Measurements from ENCODE around the gene GALNT13.

The GALNT13 gene

DNA sequence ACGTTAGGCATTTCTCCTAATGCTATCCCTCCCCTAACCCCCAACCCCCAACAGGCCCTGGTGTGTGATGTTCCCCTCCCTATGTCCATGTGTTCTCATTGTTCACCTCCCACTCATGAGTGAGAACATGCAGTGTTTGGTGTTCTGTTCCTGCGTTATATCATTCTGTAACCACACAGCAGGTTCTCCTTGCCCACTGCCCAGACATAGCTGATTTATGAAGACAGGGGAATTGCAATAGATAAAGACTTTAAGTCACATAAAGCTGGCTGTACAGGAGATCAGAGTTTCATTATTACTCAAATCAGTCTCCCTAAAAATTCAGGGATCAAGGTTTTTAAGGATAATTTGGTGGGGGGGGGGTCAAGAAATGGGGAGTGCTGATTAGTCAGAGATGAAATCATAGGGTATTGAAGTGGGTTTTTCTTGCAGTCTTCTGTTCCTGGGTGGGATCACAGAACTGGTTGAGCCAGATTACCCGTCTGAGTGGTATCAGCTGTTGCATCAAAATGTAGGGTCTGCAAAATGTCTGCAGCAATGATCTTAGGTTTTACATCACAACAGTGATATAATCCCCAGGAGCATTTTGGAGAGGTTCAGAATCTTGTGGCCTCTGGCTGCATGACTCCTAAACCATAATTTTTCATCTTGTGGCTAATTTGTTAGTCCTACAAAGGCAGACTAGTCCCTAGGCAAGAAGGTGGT lies 434.7 kb downstream of the GALNT13 start:
- DNase-seq (ENCODE audit: low read depth in 2 of 2), result no peak

DNA sequence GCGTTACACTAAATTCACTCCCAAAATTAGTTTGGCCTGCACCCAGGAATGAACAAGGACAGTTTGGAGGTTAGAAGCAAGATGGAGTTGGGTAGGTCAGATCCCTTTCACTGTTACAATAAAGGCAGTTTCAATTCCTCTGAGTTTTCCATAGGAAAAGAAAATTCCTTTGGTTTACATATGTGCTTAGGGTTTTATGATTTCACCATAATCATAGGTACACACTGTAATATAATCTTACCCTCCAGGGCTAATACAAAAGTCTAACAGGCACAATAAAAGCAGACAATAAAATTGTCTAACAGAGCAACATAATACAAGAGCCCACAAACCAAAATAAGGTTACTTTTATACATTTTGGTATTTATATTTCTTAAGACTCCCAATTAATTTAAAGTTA lies 435.3 kb downstream of the GALNT13 start:
- no peak for DNase-seq (ENCODE audit: low read depth in 2 of 2)

DNA sequence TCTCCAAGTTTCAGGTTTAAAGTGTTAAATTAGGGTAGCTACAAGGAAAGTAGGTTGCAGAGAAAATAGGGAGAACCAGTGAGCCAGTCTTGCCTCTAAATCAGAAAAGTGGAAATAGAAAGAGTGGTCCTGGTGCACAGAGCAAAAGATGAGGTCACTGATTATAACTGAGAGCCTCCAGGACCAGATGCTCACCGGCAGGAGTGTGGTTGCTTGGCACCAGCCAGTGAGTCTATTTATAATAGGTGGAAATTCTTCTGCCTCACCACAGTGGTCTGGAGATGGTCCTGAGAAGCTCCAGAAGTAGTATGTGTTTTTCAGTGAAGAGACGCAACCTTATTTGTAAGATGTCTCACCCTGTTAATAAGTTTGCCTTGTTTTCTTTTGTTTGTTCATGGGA lies 452.9 kb downstream of the GALNT13 start:
- no peak for DNase-seq (ENCODE audit: low read depth in 2 of 2)

DNA sequence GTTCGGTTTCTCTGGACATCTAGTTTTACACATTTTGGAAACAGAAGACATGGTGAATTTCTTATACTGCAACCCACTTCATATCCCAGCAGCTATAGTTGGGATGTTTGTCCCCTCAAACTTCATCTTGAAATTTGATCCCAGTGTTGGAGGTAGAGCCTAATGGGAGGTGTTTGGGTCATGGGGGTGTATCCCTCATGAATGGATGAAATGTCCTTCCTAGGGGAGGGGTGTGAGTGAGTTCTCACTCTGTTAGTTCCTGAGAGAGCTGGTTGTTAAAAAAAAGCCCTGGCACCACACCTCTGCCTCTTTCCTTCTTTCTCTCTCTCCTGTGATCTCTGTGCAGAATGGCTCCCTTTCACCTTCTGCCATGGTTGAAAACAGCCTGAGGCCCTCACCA lies 457.8 kb downstream of the GALNT13 start:
- no peak for DNase-seq (ENCODE audit: low read depth in 2 of 2)

DNA sequence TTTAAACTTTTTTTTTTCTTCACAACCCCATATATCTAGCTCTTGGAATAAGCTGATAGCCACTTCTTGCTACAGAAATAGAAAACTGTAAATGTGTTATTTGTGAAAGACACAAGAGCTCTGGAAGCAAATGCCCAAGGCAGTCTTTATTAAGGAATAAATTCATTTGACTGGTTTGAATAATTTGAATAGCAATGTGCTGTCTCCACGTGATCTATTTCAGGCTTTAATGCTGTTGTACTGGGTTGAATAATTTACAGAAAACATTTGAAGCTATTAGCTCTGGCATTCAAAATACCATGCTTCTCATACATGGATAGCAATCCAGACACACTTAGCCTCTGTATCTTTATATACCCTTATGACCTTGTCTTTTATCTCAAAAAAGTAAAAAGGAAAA lies 460.1 kb downstream of the GALNT13 start:
- no peak for DNase-seq (ENCODE audit: low read depth in 2 of 2)

DNA sequence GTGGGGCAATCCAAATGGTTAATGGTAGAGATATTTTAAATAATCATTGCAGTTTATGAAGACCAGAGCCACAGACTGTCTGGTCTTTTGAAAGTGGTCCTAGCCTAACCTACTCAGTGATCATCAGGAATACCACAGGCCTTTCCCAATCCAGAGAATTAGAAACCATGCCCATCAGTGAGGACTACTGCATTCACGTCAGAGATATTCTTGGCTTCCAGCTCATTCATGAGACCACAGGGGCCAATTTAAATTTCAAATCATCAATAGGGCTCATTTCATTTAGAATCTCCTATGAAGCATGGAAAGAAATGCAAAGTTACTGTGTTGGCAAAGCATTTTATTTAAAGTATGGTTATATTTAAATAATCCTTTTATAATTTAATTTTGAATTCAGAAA lies 464.5 kb downstream of the GALNT13 start:
- DNase-seq (ENCODE audit: low read depth in 2 of 2), result no peak

DNA sequence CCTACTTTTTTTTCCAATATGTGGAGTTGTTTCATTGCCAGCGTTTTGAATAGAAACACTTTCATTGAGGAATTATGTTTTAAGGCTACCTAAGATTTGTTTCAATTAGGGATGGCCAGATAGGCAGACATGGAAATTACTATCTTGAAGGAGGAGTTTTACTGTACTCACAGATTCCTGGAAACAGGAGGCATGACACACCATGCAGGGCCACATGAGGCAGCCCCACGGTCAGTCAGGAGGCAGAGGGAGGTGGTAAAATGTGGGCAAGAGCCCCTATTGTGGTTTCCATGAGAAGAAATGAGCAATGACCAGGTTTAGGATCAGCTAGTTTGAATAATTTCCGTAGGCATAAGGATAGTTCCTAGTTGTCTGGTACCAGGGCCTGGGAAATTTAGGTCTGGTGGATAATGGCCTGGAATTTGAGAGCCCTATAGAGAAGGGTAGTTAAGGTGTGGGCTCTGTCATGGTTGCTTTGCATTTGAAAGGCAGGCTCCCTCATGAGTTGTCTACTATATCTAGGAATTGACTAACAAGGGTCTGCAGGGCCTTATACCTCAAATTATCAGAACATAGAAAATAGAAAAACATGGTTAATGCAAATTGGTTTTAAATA lies 466.7 kb downstream of the GALNT13 start:
- DNase-seq (ENCODE audit: low read depth in 2 of 2), result no peak

DNA sequence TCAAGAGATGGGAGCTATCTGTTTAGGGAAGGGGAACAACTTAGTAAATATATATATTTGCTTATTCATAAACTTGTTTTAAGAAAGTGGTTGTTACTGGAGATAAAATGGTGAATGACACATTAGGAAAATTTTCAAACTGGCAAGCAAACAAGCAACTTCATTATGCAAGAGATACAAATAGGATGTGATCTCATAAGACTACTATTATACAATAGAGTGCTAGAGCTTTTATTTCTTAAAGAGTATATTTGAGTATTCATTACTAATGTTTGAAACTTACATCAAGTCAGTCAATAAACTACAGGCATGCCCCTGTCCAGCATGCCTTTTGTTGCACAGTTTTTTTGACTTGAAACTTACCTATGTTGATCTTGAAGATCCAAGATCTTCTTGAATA lies 471.6 kb downstream of the GALNT13 start:
- no peak for DNase-seq (ENCODE audit: low read depth in 2 of 2)

DNA sequence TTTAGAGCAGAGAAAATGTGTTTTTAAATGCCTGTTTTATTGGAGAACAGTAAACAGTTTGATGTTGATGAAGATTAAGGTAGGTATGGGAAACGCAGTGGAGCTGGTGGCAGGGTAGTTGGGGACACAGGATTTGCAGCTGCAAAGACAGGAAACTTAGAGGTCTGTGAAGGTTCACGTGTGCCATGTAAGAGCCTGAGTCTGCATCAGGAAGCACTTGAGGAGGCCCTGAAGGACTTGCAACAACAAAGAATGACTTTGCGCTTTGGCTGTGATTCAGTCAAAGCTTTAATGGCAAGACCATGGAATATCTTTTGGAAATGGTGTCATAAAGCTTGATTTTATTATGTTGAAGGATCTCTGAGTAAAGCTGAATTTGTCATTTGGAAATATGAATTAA lies 479.2 kb downstream of the GALNT13 start:
- no peak for DNase-seq (ENCODE audit: low read depth in 2 of 2)

DNA sequence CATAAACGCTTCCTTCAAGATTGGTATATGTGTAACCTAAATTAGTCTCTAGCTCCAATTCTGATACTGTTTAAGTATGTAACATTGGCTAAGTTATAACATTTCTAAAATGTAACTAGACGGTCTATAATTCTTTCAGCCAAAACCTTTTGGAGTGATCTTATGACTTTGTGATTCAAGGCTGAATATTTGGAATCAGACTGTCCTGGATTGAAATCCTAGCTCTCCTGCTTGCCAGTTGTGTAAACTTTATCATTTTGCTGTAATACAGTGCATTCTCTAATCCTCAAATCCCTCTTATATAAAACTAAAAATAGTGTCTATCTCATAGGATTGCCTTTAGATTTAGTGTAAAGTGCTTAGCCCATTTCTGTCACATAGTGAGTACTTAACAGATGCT lies 489.6 kb downstream of the GALNT13 start:
- no peak for DNase-seq (ENCODE audit: low read depth in 2 of 2)

DNA sequence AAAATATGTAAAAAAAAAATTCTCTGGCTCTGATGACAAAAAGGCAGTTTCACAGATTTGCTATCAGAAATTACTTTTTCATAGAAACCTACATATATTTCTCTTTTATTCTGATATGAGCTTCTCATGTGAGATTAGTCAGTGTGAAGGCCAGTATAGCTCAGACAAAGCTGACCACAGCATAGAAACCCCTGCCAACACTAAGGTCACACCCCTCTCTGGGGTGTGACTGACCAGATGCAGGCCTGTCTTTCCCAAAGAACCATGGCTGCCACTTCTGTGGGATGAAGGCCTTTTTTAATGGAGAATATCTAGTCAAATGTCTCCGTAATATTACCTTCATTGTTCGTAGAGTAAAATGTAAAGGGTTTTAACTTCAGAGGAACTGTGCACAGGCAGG lies 496.4 kb downstream of the GALNT13 start:
- no peak for DNase-seq (ENCODE audit: low read depth in 2 of 2)

DNA sequence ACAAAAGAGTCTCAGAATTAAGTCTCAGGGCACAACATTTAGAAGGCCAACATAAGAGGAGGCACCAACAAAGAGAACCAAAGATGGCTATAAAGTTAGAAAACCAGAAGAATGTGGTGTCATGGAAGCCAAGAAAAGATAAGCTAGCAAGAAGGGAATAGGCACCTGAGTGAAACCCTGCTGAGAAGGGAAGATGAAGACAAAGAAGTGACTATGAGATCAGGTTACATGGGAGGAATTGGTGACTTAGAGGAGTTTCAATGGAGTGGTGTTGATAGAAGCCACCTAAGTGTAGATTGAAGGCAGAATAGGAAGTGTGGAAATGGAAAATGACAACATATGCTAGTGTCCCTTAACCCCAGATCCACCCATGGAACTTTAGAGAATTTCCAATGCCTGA lies 499.2 kb downstream of the GALNT13 start:
- DNase-seq (ENCODE audit: low read depth in 2 of 2), result no peak

DNA sequence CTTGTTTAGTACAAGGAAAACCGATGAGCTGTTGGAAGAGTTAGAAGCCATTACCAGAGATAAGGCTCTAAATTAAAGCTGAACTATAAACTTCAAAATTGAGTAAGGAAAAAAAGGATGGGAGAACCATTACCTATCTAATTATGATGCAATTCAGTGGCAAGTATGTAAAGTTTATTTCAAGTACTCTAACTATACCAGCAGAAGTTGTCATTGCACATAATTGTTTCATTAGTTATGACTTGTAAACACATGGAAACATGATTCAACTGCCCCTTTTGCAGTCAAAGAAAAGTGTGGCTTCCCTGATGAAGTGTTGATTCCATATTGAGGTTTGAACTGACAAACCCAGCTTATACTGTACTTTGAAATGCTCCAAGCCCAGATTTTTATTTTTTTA lies 502.7 kb downstream of the GALNT13 start:
- no peak for DNase-seq (ENCODE audit: low read depth in 2 of 2)

DNA sequence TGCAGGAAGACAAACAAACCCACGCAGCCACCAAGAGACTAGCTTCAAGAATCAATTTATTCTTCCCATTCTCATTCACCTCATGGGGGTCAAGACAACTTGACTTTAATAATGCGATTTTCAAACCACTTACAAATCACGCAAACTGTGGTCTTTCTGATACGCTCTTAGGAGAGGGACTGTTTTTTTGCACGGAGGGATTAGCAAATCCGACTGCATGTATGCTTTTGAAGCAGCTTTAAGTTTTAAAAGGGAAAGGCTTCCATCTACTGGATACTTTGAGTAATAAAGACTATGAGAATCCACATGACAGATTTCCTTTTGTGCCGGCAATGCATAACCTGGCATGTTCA lies 503.8 kb downstream of the GALNT13 start:
- no peak for DNase-seq (ENCODE audit: low read depth in 2 of 2)

DNA sequence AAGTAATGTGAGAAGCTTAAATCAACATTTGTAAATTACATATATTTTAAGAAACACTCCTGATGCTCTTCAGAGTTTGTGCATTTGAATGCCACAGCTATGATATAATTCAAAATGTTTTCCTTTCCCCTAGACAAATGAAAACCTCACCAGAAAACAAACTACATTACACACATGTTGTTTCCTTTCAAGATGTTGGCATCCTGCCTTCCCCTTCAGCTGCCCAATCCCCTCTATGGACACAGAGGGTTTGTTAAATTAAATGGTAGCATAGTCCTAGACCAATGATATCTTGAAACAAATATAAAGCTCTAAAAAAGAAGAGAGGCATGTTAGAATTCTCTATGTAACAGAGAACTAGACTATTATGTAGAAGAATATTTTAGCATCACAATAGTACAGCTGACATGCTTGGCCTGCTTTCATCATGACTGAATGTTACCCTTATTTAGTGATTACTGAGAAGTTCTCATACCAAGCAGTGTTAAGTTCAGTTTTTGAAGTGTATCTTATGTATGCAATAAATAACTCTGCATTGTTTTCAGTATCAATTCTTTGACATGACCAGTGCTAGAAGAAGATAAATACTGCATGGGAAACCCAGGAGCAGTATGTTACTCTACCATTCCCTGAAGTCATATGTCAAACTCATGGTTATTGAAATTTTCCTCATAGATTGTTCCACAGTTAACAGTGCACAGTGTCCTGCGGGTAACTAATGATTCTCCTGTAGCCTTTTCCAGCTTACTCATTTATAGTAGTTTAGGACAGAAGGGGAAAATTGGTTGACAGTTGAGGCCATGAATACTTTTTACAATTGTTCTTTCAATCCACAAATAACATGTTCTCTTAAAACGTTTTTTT lies 510.4 kb downstream of the GALNT13 start:
- DNase-seq (ENCODE audit: low read depth in 2 of 2), result no peak

DNA sequence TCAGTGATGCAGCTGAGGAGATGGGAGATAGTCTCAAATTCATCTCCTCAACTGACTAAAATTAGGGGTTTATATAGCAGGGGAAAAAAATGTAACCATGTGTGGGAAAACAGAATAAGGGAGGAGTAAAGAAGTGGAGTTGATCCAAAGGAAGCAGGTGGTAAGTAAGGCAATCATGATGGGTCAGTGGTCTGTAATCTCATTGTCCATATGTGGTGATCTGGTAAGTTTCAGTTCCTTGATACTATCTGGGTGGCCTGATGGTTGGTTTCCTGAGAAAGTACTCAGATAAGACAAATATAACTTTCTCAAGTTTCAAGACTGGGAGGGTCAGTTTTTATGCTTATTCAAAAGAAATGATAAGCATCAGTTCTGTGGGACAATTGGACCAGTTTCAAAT lies 514.5 kb downstream of the GALNT13 start:
- no peak for DNase-seq (ENCODE audit: low read depth in 2 of 2)

DNA sequence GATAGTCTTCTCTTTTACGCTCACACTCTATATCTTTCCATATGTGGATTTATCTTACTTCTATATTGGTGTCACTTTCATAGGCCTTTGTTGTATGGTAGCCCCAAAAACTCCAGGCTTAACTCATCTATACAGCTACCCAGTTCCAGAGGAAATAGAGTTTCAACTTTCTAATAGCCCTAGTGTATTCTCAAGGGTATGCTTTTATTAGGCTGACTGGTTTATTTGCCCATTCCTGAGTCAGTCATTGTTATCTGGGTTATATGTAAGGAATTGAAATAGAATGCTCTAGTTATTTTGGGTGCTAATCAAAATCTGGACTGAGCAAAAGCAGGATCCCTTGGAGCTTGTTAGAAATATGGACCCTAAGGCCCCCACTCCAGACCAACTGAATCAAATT lies 519.3 kb downstream of the GALNT13 start:
- no peak for DNase-seq (ENCODE audit: low read depth in 2 of 2)

DNA sequence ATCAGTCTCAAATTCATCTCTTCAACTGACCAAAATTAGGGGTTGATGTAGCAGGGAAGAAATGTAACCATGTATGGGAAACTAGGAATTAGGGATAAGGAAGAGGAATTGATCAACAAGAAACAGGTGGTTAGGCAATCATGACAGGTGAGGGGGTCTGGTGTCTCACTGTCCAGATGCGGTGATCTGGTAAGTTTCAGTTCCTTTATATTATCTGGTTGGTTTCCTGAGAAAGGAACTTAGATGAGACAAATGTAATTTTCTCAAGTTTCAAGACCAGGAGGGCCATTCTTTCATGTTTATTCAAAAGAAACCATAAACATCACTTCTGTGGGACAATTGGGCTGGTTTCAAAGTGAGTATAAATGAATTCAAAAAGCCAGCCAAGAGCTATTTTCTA lies 520.5 kb downstream of the GALNT13 start:
- no peak for DNase-seq (ENCODE audit: low read depth in 2 of 2)

DNA sequence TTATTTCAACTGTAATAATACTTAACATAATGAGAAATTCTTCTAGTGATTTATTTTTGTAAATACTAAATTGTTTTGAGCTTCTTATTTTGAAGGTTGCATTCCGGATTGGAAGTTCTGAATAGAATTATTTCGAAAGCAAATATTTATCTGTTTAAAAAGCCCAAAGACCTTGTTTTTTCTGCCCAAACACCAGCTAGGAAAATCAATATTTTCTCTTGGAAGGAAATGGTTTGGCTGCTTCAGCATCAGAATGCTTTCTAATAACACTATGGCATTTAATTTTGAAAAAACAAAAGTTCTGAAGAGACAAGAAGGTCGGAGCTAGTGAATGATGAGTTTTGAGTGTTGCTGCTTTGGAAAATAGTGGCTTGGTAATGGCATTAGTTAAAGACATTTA lies 522.9 kb downstream of the GALNT13 start:
- no peak for DNase-seq (ENCODE audit: low read depth in 2 of 2)

DNA sequence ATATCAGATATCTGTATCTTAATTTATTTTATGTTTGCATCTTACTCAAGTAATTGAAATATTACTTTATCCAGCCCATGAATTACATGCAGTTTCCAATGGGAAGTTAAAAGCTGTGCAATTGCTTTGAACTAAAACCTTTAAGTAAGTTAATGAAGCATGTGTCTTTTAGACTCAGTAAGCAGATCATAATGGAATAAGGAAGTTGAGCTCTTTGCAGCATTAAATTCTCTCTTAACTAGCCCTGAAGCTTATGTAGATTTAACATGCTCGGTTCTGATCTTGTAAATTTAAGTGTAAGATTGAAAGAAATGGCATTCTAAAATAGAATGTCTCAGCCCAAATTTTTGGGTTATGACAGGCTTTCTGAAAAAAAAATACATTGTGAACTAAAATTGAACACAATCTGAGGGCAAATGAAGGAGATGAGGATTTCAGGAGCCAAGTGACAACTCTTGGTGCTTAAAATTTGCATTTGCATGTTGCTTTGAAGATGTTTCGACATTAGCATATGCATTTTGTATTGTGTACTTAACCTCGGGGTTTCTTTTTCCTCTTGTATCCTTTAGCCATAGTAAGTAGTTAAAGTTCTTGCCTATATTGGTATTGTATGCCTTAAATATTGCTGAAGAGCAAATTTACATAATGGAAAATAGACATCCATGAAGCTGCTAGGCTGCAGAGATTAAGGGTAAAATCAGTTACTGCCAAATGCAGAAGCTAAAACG lies 529.0 kb downstream of the GALNT13 start:
- no peak for DNase-seq (ENCODE audit: low read depth in 2 of 2)

DNA sequence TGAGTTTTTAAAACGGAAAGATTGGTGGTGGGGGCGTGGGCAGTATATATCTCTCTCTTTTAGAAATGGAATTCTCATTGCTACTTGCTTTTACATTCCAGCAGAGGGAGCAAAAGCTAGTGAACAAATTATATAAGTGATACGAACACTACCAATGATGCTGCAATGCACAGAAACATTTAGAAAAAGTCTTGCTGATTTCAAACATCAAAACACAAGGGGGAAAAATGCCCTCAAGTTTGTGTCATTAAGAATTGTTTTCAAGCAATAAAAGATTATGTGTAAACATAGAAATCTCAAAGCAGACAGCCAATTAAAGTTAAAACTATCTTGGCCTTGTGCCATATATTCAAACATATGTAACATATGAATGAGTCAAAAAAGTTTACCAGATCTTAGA lies 530.5 kb downstream of the GALNT13 start:
- no peak for DNase-seq (ENCODE audit: low read depth in 2 of 2)

DNA sequence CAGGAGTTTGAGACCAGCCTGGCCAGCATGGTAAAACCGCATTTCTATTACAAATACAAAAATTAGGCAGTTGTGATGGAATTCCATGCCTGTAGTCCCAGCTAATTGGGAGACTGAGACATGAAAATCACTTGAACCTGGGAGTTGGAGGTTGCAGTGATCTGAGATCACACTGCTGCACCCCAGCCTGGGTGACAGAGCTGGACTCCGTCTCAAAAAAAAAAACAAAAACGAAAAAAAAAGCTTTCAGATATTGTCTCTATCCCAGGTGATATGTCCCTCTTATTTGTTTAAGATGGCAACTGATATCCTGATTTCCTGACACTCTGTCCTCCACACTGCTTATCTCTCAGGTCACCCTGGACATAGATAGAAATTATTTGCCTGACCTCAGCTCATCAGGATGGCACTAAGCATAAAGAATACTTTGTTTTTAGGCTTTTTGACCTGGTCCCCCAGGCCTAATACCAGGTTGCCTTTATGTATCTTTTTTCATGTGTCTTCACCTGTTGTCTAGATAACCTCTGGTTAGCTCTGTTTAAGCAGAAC lies 531.6 kb downstream of the GALNT13 start:
- no peak for DNase-seq (ENCODE audit: low read depth in 2 of 2)
